IPS-18c (cell line): ENCODE measurements around the gene KLHL3.

Source experiments
- H3K4me3 ChIP-seq: 2 replicates; pipeline ENCODE4 v1.7.0; 2013; ENCODE audit warnings: low read depth, mild to moderate bottlenecking, low read length, moderate library complexity; ENCODE audit not compliant: insufficient read depth
- H3K9me3 ChIP-seq: one replicate; pipeline ENCODE4 v1.6.1; 2013; ENCODE audit warnings: mild to moderate bottlenecking, low read length, moderate library complexity; ENCODE audit not compliant: control insufficient read depth, insufficient read depth

Gene KLHL3

GRCh38 chr5:137615171-137615775 is 120.6 kb downstream of the KLHL3 start:
- no peaks in the 10 kb centered on the region for H3K9me3 ChIP-seq
- no peak overlapping the region for H3K4me3 ChIP-seq

- H3K9me3 ChIP-seq = no peaks in the 10 kb centered on the region
- no peak overlapping the region for H3K4me3 ChIP-seq
Observed at GRCh38 chr5:137613554-137614265, 122.2 kb downstream of the KLHL3 start.

- H3K9me3 ChIP-seq = no peaks in the 10 kb centered on the region
- no peak overlapping the region for H3K4me3 ChIP-seq
Observed at GRCh38 chr5:137612576-137612975, 123.3 kb downstream of the KLHL3 start.

GRCh38 chr5:137611794-137612435 is 124.0 kb downstream of the KLHL3 start:
- Histone ChIP-seq H3K9me3 (no peaks in the 10 kb centered on the region), H3K4me3 (no peak overlapping the region)

- Histone ChIP-seq H3K4me3 (no peak overlapping the region), H3K9me3 (no peaks in the 10 kb centered on the region)
Observed at GRCh38 chr5:137611011-137611580, 124.8 kb downstream of the KLHL3 start.

GRCh38 chr5:137610598-137610997 is 125.3 kb downstream of the KLHL3 start:
- no peak overlapping the region for H3K4me3 ChIP-seq
- H3K9me3 ChIP-seq = no peaks in the 10 kb centered on the region

GRCh38 chr5:137609127-137609526 is 126.8 kb downstream of the KLHL3 start:
- Histone ChIP-seq H3K9me3 (no peaks in the 10 kb centered on the region), H3K4me3 (no peak overlapping the region)

- H3K4me3 ChIP-seq = no peak overlapping the region
- no peaks in the 10 kb centered on the region for H3K9me3 ChIP-seq
Observed at GRCh38 chr5:137607771-137608170, 128.1 kb downstream of the KLHL3 start.

- Histone ChIP-seq H3K4me3 (no peak overlapping the region), H3K9me3 (no peaks in the 10 kb centered on the region)
Observed at GRCh38 chr5:137606401-137606800, 129.5 kb downstream of the KLHL3 start.

- Histone ChIP-seq H3K4me3 (no peak overlapping the region), H3K9me3 (no peaks in the 10 kb centered on the region)
Observed at GRCh38 chr5:137605411-137605810, 130.5 kb downstream of the KLHL3 start.

- H3K9me3 ChIP-seq = peaks cover 3% of the 10 kb centered on the region
- H3K4me3 ChIP-seq = no peak overlapping the region
Observed at GRCh38 chr5:137604348-137605095, 131.4 kb downstream of the KLHL3 start.

GRCh38 chr5:137603891-137604290 is 132.0 kb downstream of the KLHL3 start:
- Histone ChIP-seq H3K9me3 (peaks cover 3% of the 10 kb centered on the region), H3K4me3 (no peak overlapping the region)

- peaks cover 3% of the 10 kb centered on the region for H3K9me3 ChIP-seq
- H3K4me3 ChIP-seq = no peak overlapping the region
Observed at GRCh38 chr5:137603356-137603755, 132.5 kb downstream of the KLHL3 start.

GRCh38 chr5:137602721-137603273 is 133.1 kb downstream of the KLHL3 start:
- Histone ChIP-seq H3K9me3 (peaks cover 3% of the 10 kb centered on the region), H3K4me3 (no peak overlapping the region)

- H3K9me3 ChIP-seq = peaks cover 3% of the 10 kb centered on the region
- no peak overlapping the region for H3K4me3 ChIP-seq
Observed at GRCh38 chr5:137600721-137601360, 135.0 kb downstream of the KLHL3 start.

- H3K4me3 ChIP-seq = no peak overlapping the region
- H3K9me3 ChIP-seq = peaks cover 3% of the 10 kb centered on the region
Observed at GRCh38 chr5:137599457-137599856, 136.4 kb downstream of the KLHL3 start.

GRCh38 chr5:137598399-137598798 is 137.5 kb downstream of the KLHL3 start:
- Histone ChIP-seq H3K4me3 (no peak overlapping the region), H3K9me3 (peaks cover 3% of the 10 kb centered on the region)
